Measurements from ENCODE around the gene ADAMTSL1.

DNA sequence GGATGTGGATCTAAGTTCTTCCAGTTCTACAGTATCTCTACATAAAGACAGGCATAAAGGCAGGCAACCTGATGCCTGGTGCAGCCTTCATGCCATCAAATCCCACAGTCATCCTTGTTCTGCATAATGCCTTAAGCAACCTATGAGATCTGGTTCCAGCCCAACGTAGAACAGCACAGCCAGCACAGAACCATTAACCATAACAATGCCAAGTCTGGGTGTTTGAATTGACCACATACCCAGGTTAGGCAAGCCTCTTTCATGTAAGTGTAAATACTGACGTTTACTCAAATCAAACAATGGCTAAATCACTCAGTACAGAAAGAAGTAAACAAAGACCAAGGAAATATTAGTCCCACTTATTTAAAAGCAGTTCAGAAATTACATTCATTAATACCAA is 195.0 kb downstream of the ADAMTSL1 start:
- TF ChIP-seq POLR2A (IDR thresholded peaks at IDR 0.05) = no peak
- TF ChIP-seq, protein P1, sequence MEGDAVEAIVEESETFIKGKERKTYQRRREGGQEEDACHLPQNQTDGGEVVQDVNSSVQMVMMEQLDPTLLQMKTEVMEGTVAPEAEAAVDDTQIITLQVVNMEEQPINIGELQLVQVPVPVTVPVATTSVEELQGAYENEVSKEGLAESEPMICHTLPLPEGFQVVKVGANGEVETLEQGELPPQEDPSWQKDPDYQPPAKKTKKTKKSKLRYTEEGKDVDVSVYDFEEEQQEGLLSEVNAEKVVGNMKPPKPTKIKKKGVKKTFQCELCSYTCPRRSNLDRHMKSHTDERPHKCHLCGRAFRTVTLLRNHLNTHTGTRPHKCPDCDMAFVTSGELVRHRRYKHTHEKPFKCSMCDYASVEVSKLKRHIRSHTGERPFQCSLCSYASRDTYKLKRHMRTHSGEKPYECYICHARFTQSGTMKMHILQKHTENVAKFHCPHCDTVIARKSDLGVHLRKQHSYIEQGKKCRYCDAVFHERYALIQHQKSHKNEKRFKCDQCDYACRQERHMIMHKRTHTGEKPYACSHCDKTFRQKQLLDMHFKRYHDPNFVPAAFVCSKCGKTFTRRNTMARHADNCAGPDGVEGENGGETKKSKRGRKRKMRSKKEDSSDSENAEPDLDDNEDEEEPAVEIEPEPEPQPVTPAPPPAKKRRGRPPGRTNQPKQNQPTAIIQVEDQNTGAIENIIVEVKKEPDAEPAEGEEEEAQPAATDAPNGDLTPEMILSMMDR (IDR thresholded peaks at IDR 0.05) = no peak
